Stimulated activated CD8-positive, alpha-beta memory T cell treated with anti-CD3 and anti-CD28 coated beads, Interleukin-12 subunit alpha, Interleukin-12 subunit beta, amount 100 ng/mL, for 24 hours (primary cell): ENCODE data around the gene CEP41.
A peak's percentile ranks its signal among the peaks of the same experiment; 100 is the strongest.

Experiments
- DNase-seq: peaks from one replicate; pipeline ENCODE4 v3.0.0-alpha.2; 2020; ENCODE audit errors: extremely low read depth

Gene CEP41

GRCh38 chr7:130369110-130369711 is 71.6 kb downstream of the CEP41 start:
- no peak for DNase-seq

GRCh38 chr7:130367836-130368746 is 72.7 kb downstream of the CEP41 start:
- DNase-seq: no peak

- DNase-seq: no peak
These were observed 73.6 kb downstream of the CEP41 start for GRCh38 chr7:130367088-130367755.

GRCh38 chr7:130366564-130366963 is 74.3 kb downstream of the CEP41 start:
- no peak for DNase-seq

- no peak for DNase-seq
These were observed 75.0 kb downstream of the CEP41 start for GRCh38 chr7:130365511-130366441.

- no peak for DNase-seq
These were observed 75.7 kb downstream of the CEP41 start for GRCh38 chr7:130365088-130365487.

- DNase-seq: no peak
These were observed 76.4 kb downstream of the CEP41 start for GRCh38 chr7:130364451-130364850.

GRCh38 chr7:130363026-130363847 is 77.6 kb downstream of the CEP41 start:
- peak; percentile 21 for DNase-seq

- no peak for DNase-seq
These were observed 78.5 kb downstream of the CEP41 start for GRCh38 chr7:130362251-130362816.

- DNase-seq: no peak
These were observed 79.1 kb downstream of the CEP41 start for GRCh38 chr7:130361681-130362080.

GRCh38 chr7:130360518-130360917 is 80.3 kb downstream of the CEP41 start:
- no peak for DNase-seq

GRCh38 chr7:130359276-130359857 is 81.4 kb downstream of the CEP41 start:
- DNase-seq: no peak

- DNase-seq: no peak
These were observed 82.3 kb downstream of the CEP41 start for GRCh38 chr7:130358471-130358870.

GRCh38 chr7:130356876-130357611 is 83.8 kb downstream of the CEP41 start:
- DNase-seq: no peak

- DNase-seq: no peak
These were observed 84.5 kb downstream of the CEP41 start for GRCh38 chr7:130356121-130356875.

GRCh38 chr7:130353196-130353595 is 87.6 kb downstream of the CEP41 start:
- DNase-seq: no peak

- no peak for DNase-seq
These were observed 88.4 kb downstream of the CEP41 start for GRCh38 chr7:130352194-130353074.

GRCh38 chr7:130351791-130352090 is 89.1 kb downstream of the CEP41 start:
- no peak for DNase-seq
